Endometrial microvascular endothelial cells (primary cell): Measurements from ENCODE around the gene FBXL20. TPM values are rescaled to one million over a fixed set of nuclear protein-coding genes. Genes with fewer than 3 reads are reported as not detected.

Source experiments
- in situ Hi-C: cut with HindIII; loops from 2 replicates; pipeline ENCODE4 v1.10.0; 2017; ENCODE audit warnings: low sequenced_read_pairs, low pct_unique_long_range_greater_than_20kb; ENCODE audit errors: inconsistent ontology term
- total RNA-seq: library from RNA; depleted of rRNA; stranded (reverse); fragments of >200 nt; gene quantifications from one replicate; pipeline ENCODE4 v1.2.3, GENCODE V29; 2015; ENCODE audit errors: inconsistent ontology term

FBXL20 gene
- total RNA-seq, 1 donor from 2014 or later = 12.1 TPM

DNA sequence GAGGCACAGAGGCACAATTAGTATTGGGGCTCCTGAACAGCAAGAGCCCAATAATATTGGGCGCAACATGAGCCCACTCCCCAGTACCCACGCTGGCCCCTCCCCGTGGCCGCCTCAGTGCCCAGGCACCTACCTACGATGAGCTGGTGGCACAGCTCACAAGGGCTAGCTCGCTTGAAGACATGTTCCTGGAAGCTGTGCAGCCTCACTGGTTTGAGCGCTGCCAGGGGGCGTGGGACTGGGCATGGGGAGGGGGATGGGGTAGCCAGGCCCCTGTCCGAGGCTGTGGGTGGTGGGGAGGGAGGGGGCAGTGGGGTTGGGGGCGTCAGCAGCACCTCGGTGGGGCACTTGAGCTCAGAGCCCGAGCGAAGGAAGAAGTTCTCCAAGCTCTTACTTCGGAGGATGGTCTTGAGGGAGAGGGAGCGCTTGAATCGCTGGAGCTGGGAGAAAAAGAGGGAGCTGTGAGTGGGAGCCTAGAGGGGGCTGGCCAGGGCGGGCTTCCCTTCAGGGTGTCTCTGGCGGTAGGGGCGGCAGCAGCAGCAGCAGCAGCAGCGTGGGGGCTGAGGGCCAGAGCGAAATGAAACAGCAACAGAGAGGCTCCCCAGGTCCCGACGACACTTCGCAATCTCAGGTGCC, 183.6 kb downstream of the FBXL20 start:
- in situ Hi-C loops = no loop called here

- in situ Hi-C loops = no loop called here
These were observed 187.6 kb downstream of the FBXL20 start for GRCh38 chr17:39213852-39214251.

- in situ Hi-C loops = no loop called here
These were observed 188.5 kb downstream of the FBXL20 start for GRCh38 chr17:39212841-39213480.

- in situ Hi-C loops = no loop called here
These were observed 189.1 kb downstream of the FBXL20 start for GRCh38 chr17:39212195-39212810.

- in situ Hi-C loops = no loop called here
These were observed 191.4 kb downstream of the FBXL20 start for GRCh38 chr17:39210093-39210434.

DNA sequence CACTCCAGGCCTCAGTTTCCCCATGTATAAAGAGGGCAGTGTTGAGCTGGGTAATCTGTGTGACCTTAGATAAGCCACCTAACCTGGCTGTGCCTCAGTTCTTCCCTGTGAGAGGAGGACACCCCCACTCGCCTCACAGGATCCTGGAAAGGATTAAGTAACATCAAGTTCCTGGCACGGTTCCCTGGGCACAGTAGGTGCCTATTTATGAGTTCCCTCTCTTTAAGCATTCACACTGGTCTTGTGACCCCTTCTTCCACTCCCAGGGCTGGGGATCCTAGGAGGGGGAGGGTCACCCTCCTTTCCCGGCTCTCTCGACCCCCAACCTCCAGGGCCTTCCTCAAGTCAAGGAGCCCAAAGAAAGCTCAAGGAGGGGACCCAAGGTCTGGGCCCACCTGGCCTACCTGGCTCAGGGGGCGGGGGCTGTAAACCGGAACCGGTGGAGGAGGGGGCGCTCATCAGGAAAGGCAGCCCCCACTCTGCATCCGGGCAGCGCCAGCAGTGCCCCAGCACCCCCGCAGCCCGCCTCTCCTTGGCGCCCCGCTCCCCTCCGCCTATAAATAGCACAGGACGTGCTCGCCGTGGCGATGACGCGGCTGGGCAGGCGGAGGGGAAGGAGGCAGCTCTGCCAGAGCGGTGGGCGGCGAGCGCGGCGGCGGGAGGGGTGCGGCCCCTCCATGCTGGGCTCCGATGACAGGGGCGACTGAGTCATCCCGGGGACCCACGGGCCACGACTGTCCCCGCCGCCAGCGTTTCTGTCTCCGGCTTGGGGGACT, 191.9 kb downstream of the FBXL20 start:
- in situ Hi-C loops = no loop called here

DNA sequence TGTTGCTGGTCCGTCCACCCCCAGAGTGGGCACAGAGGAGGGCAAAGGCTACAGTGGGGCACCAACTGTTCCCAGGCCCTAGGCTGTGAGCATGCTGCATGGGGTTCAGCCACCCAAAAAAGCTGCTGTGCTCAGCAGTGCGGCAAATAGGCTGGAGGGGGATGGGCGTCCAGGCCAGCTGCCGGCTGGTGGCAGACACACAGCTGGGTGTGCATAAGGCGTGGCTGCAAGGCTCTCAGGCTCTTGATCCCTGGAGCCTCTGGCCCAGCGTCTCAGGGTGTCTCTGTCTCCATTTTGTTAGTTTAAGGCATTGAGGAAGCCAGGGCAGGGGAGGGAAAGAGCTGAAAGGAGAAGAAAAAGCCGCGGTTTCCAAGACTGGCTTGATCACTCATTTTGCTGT, 192.5 kb downstream of the FBXL20 start:
- in situ Hi-C loops = no loop called here

DNA sequence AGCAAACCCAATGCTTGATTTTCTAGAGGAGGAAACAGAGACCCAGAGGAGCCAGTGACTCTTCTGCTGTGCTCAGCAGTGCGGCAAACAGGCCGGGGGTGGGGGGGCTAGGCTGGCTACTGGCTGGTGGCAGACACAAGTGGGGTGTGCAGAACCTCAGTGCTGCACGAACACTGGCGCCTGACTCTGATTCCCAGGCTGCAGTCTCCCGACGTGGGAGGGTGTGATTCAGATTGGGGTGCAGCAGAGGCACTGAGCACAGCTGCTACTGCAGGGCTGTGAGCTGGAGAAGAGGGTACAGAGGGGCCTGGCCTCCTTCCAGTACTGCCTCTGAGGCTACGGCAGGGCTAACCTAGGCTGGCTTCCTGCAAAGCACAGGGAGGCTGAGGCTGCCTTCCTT, 193.3 kb downstream of the FBXL20 start:
- in situ Hi-C loops = no loop called here

DNA sequence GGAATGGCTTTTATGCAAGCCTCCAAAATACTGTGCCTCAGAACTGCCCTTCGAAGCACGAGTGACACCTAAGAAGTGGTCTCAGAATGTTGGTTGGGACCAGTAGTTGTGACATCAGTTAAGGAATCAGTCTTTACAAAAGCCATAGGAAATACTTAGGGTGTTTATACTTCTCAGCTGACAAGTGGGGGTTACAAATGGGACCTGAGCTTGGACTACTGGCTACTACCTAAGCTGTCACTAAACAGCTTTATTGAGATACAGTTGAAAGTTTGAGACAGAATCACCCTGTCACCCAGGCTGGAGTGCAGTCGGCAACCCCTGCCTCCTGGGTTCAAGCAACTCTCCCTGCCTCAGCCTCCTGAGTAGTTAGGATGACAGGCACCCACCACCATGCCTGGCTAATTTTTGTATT, 196.3 kb downstream of the FBXL20 start:
- in situ Hi-C loops = no loop called here

- in situ Hi-C loops = no loop called here
These were observed 197.2 kb downstream of the FBXL20 start for GRCh38 chr17:39204245-39204644.

Other genes with a start within 250 kb of the FBXL20 start
- not detected for gene PLXDC1, start 250.0 kb downstream of the FBXL20 start, total RNA-seq
- not detected for gene ARL5C, start 235.5 kb downstream of the FBXL20 start, total RNA-seq
- gene CACNB1, start 204.0 kb downstream of the FBXL20 start, total RNA-seq = 2.7 TPM
- gene RPL19, start 201.3 kb downstream of the FBXL20 start, total RNA-seq = 2,444 TPM
- not detected for gene STAC2, start 175.7 kb downstream of the FBXL20 start, total RNA-seq
- gene MED1, start 49.6 kb upstream of the FBXL20 start, total RNA-seq = 28.0 TPM
- gene CDK12, start 59.9 kb upstream of the FBXL20 start, total RNA-seq = 25.8 TPM
- not detected for gene NEUROD2, start 206.3 kb upstream of the FBXL20 start, total RNA-seq
- not detected for gene PPP1R1B, start 225.3 kb upstream of the FBXL20 start, total RNA-seq
- gene STARD3, start 235.5 kb upstream of the FBXL20 start, total RNA-seq = 52.8 TPM